ENCODE measurements around the gene DEFB131A.
"Not testable (repeated sequence)": the region's sequence is repeated elsewhere in the genome, so short reads cannot be mapped to it uniquely, and the experiment has no call there.

DEFB131A gene

GRCh38 chr4:9444681-9445080 is 467 bp downstream of the DEFB131A start:
- not testable (repeated sequence) for H3K9me3 ChIP-seq (ENCODE audit: control insufficient read depth, low read length); DNase-seq; H3K4me1 ChIP-seq (ENCODE audit: control insufficient read depth, insufficient read depth, low read length, poor library complexity, severe bottlenecking); H3K4me3 ChIP-seq (ENCODE audit: insufficient read depth, low read depth, low read length, poor library complexity, severe bottlenecking); H3K27me3 ChIP-seq (replicated peaks; ENCODE audit: control insufficient read depth, insufficient read depth, low read length, poor library complexity, severe bottlenecking); H3K36me3 ChIP-seq (ENCODE audit: control insufficient read depth, insufficient read depth, low read length); H3K27ac ChIP-seq (ENCODE audit: insufficient read depth, low read length, poor library complexity, severe bottlenecking)

- not testable (repeated sequence) for H3K36me3 ChIP-seq (ENCODE audit: control insufficient read depth, insufficient read depth, low read length); H3K4me3 ChIP-seq (ENCODE audit: insufficient read depth, low read depth, low read length, poor library complexity, severe bottlenecking); H3K4me1 ChIP-seq (ENCODE audit: control insufficient read depth, insufficient read depth, low read length, poor library complexity, severe bottlenecking)
Observed at GRCh38 chr4:9452251-9452650, 8.0 kb downstream of the DEFB131A start.

GRCh38 chr4:9454284-9454683 is 10.1 kb downstream of the DEFB131A start:
- H3K36me3 ChIP-seq (ENCODE audit: control insufficient read depth, insufficient read depth, low read length); H3K9me3 ChIP-seq (ENCODE audit: control insufficient read depth, low read length); H3K27ac ChIP-seq (ENCODE audit: insufficient read depth, low read length, poor library complexity, severe bottlenecking); H3K27me3 ChIP-seq (replicated peaks; ENCODE audit: control insufficient read depth, insufficient read depth, low read length, poor library complexity, severe bottlenecking); H3K4me3 ChIP-seq (ENCODE audit: insufficient read depth, low read depth, low read length, poor library complexity, severe bottlenecking); H3K4me1 ChIP-seq (ENCODE audit: control insufficient read depth, insufficient read depth, low read length, poor library complexity, severe bottlenecking); DNase-seq: not testable (repeated sequence)

More at GRCh38 chr4:9452251-9452650, 8.0 kb downstream of the DEFB131A start:
- not testable (repeated sequence) for H3K27me3 ChIP-seq (replicated peaks; ENCODE audit: control insufficient read depth, insufficient read depth, low read length, poor library complexity, severe bottlenecking); H3K9me3 ChIP-seq (ENCODE audit: control insufficient read depth, low read length); DNase-seq; H3K27ac ChIP-seq (ENCODE audit: insufficient read depth, low read length, poor library complexity, severe bottlenecking)

- H3K4me1 ChIP-seq (ENCODE audit: control insufficient read depth, insufficient read depth, low read length, poor library complexity, severe bottlenecking); H3K9me3 ChIP-seq (ENCODE audit: control insufficient read depth, low read length); H3K27me3 ChIP-seq (replicated peaks; ENCODE audit: control insufficient read depth, insufficient read depth, low read length, poor library complexity, severe bottlenecking); DNase-seq; H3K4me3 ChIP-seq (ENCODE audit: insufficient read depth, low read depth, low read length, poor library complexity, severe bottlenecking); H3K27ac ChIP-seq (ENCODE audit: insufficient read depth, low read length, poor library complexity, severe bottlenecking); H3K36me3 ChIP-seq (ENCODE audit: control insufficient read depth, insufficient read depth, low read length): not testable (repeated sequence)
Observed at GRCh38 chr4:9455046-9455445, 10.8 kb downstream of the DEFB131A start.

- H3K4me3 ChIP-seq (ENCODE audit: insufficient read depth, low read depth, low read length, poor library complexity, severe bottlenecking); H3K27ac ChIP-seq (ENCODE audit: insufficient read depth, low read length, poor library complexity, severe bottlenecking); H3K27me3 ChIP-seq (replicated peaks; ENCODE audit: control insufficient read depth, insufficient read depth, low read length, poor library complexity, severe bottlenecking); H3K36me3 ChIP-seq (ENCODE audit: control insufficient read depth, insufficient read depth, low read length); DNase-seq; H3K9me3 ChIP-seq (ENCODE audit: control insufficient read depth, low read length); H3K4me1 ChIP-seq (ENCODE audit: control insufficient read depth, insufficient read depth, low read length, poor library complexity, severe bottlenecking): not testable (repeated sequence)
Observed at GRCh38 chr4:9479466-9479865, 35.3 kb downstream of the DEFB131A start.

- DNase-seq; H3K9me3 ChIP-seq (ENCODE audit: control insufficient read depth, low read length); H3K36me3 ChIP-seq (ENCODE audit: control insufficient read depth, insufficient read depth, low read length); H3K27ac ChIP-seq (ENCODE audit: insufficient read depth, low read length, poor library complexity, severe bottlenecking); H3K27me3 ChIP-seq (replicated peaks; ENCODE audit: control insufficient read depth, insufficient read depth, low read length, poor library complexity, severe bottlenecking); H3K4me1 ChIP-seq (ENCODE audit: control insufficient read depth, insufficient read depth, low read length, poor library complexity, severe bottlenecking); H3K4me3 ChIP-seq (ENCODE audit: insufficient read depth, low read depth, low read length, poor library complexity, severe bottlenecking): not testable (repeated sequence)
Observed at GRCh38 chr4:9480066-9480465, 35.9 kb downstream of the DEFB131A start.

- not testable (repeated sequence) for DNase-seq; H3K27ac ChIP-seq (ENCODE audit: insufficient read depth, low read length, poor library complexity, severe bottlenecking); H3K9me3 ChIP-seq (ENCODE audit: control insufficient read depth, low read length); H3K36me3 ChIP-seq (ENCODE audit: control insufficient read depth, insufficient read depth, low read length); H3K4me3 ChIP-seq (ENCODE audit: insufficient read depth, low read depth, low read length, poor library complexity, severe bottlenecking); H3K4me1 ChIP-seq (ENCODE audit: control insufficient read depth, insufficient read depth, low read length, poor library complexity, severe bottlenecking); H3K27me3 ChIP-seq (replicated peaks; ENCODE audit: control insufficient read depth, insufficient read depth, low read length, poor library complexity, severe bottlenecking)
Observed at GRCh38 chr4:9482871-9483270, 38.7 kb downstream of the DEFB131A start.

GRCh38 chr4:9483682-9484081 is 39.5 kb downstream of the DEFB131A start:
- not testable (repeated sequence) for H3K27me3 ChIP-seq (replicated peaks; ENCODE audit: control insufficient read depth, insufficient read depth, low read length, poor library complexity, severe bottlenecking); H3K27ac ChIP-seq (ENCODE audit: insufficient read depth, low read length, poor library complexity, severe bottlenecking); H3K9me3 ChIP-seq (ENCODE audit: control insufficient read depth, low read length); DNase-seq; H3K4me3 ChIP-seq (ENCODE audit: insufficient read depth, low read depth, low read length, poor library complexity, severe bottlenecking); H3K36me3 ChIP-seq (ENCODE audit: control insufficient read depth, insufficient read depth, low read length); H3K4me1 ChIP-seq (ENCODE audit: control insufficient read depth, insufficient read depth, low read length, poor library complexity, severe bottlenecking)

GRCh38 chr4:9486880-9487279 is 42.7 kb downstream of the DEFB131A start:
- DNase-seq; H3K4me3 ChIP-seq (ENCODE audit: insufficient read depth, low read depth, low read length, poor library complexity, severe bottlenecking); H3K36me3 ChIP-seq (ENCODE audit: control insufficient read depth, insufficient read depth, low read length); H3K4me1 ChIP-seq (ENCODE audit: control insufficient read depth, insufficient read depth, low read length, poor library complexity, severe bottlenecking); H3K27me3 ChIP-seq (replicated peaks; ENCODE audit: control insufficient read depth, insufficient read depth, low read length, poor library complexity, severe bottlenecking); H3K27ac ChIP-seq (ENCODE audit: insufficient read depth, low read length, poor library complexity, severe bottlenecking); H3K9me3 ChIP-seq (ENCODE audit: control insufficient read depth, low read length): not testable (repeated sequence)

GRCh38 chr4:9488796-9489195 is 44.6 kb downstream of the DEFB131A start:
- not testable (repeated sequence) for H3K9me3 ChIP-seq (ENCODE audit: control insufficient read depth, low read length); H3K36me3 ChIP-seq (ENCODE audit: control insufficient read depth, insufficient read depth, low read length); H3K4me1 ChIP-seq (ENCODE audit: control insufficient read depth, insufficient read depth, low read length, poor library complexity, severe bottlenecking); H3K4me3 ChIP-seq (ENCODE audit: insufficient read depth, low read depth, low read length, poor library complexity, severe bottlenecking); H3K27ac ChIP-seq (ENCODE audit: insufficient read depth, low read length, poor library complexity, severe bottlenecking); DNase-seq; H3K27me3 ChIP-seq (replicated peaks; ENCODE audit: control insufficient read depth, insufficient read depth, low read length, poor library complexity, severe bottlenecking)

GRCh38 chr4:9490496-9490895 is 46.3 kb downstream of the DEFB131A start:
- not testable (repeated sequence) for H3K4me1 ChIP-seq (ENCODE audit: control insufficient read depth, insufficient read depth, low read length, poor library complexity, severe bottlenecking); H3K27me3 ChIP-seq (replicated peaks; ENCODE audit: control insufficient read depth, insufficient read depth, low read length, poor library complexity, severe bottlenecking); DNase-seq

More at GRCh38 chr4:9490496-9490895, 46.3 kb downstream of the DEFB131A start:
- H3K36me3 ChIP-seq (ENCODE audit: control insufficient read depth, insufficient read depth, low read length); H3K9me3 ChIP-seq (ENCODE audit: control insufficient read depth, low read length); H3K4me3 ChIP-seq (ENCODE audit: insufficient read depth, low read depth, low read length, poor library complexity, severe bottlenecking); H3K27ac ChIP-seq (ENCODE audit: insufficient read depth, low read length, poor library complexity, severe bottlenecking): not testable (repeated sequence)
